HepG2 (cell line): ENCODE measurements around the gene SLTM. TPM values are rescaled to one million over a fixed set of nuclear protein-coding genes. Genes with fewer than 3 reads are reported as not detected.

Experiments used
- ATF5 ChIP-seq: sonication (generic); formaldehyde crosslinking; IDR thresholded peaks from 2 replicates; pipeline ENCODE4 v1.4.0; 2020; ENCODE audit warnings: mild to moderate bottlenecking, low read depth, missing genetic modification reagents
- FOXJ3 ChIP-seq: sonication (generic); formaldehyde crosslinking; IDR thresholded peaks from 2 replicates; pipeline ENCODE4 v1.4.0; 2020; ENCODE audit warnings: missing genetic modification reagents, mild to moderate bottlenecking, borderline replicate concordance
- MTF1 ChIP-seq: sonication (generic); formaldehyde crosslinking; IDR thresholded peaks from 2 replicates; pipeline ENCODE4 v1.5.0; 2020; ENCODE audit warnings: missing genetic modification reagents
- PRPF4 ChIP-seq: fragments of 200-400 bp; formaldehyde crosslinking; IDR thresholded peaks from 2 replicates; pipeline ENCODE4 v1.6.1; 2016; ENCODE audit warnings: low read length, low read depth; ENCODE audit not compliant: poor library complexity, severe bottlenecking
- SMYD3 ChIP-seq: sonication (generic); formaldehyde crosslinking; IDR thresholded peaks from 2 replicates; pipeline ENCODE4 v1.8.1; 2023; ENCODE audit warnings: mild to moderate bottlenecking, missing genetic modification reagents
- SSRP1 ChIP-seq: IDR thresholded peaks from 2 replicates; pipeline ENCODE4 v1.6.1; 2016; ENCODE audit warnings: control low read depth
- STAG1 ChIP-seq: sonication (generic); formaldehyde crosslinking; IDR thresholded peaks from 2 replicates; pipeline ENCODE4 v1.4.0; 2020; ENCODE audit warnings: missing genetic modification reagents
- TAF1 ChIP-seq: sonication (generic); formaldehyde crosslinking; IDR thresholded peaks from 2 replicates; pipeline ENCODE4 v1.4.0; 2020; ENCODE audit warnings: missing genetic modification reagents
- TOE1 ChIP-seq: sonication (generic); formaldehyde crosslinking; IDR thresholded peaks from 2 replicates; pipeline ENCODE4 v1.4.0; 2020; ENCODE audit warnings: mild to moderate bottlenecking, missing genetic modification reagents
- U2AF1 ChIP-seq: fragments of 200-400 bp; formaldehyde crosslinking; optimal IDR thresholded peaks from 2 replicates; pipeline ENCODE3; 2017; ENCODE audit warnings: mild to moderate bottlenecking, low read depth, low read length
- ZBTB1 ChIP-seq: sonication (generic); formaldehyde crosslinking; IDR thresholded peaks from 2 replicates; pipeline ENCODE4 v1.4.0; 2020; ENCODE audit warnings: missing genetic modification reagents, borderline replicate concordance
- ZNF20 ChIP-seq: sonication (generic); formaldehyde crosslinking; IDR thresholded peaks from 2 replicates; pipeline ENCODE4 v1.4.0; 2020; ENCODE audit warnings: mild to moderate bottlenecking, moderate library complexity, missing genetic modification reagents
- ZNF343 ChIP-seq: sonication (generic); formaldehyde crosslinking; IDR thresholded peaks from 2 replicates; pipeline ENCODE4 v1.4.0; 2020; ENCODE audit warnings: mild to moderate bottlenecking, missing genetic modification reagents
- ZNF678 ChIP-seq: sonication (generic); formaldehyde crosslinking; IDR thresholded peaks from 2 replicates; pipeline ENCODE4 v1.4.0; 2020; ENCODE audit warnings: mild to moderate bottlenecking, missing genetic modification reagents
- polyA plus RNA-seq, 8 experiments: library from polyadenylated mRNA; depleted of rRNA in 3 of 8; stranded (reverse) in 7 of 8; unstranded in 1 of 8; fragments of >200 nt; fragmentation: Illumina TruSeq in 4 of 8; extraction: Trizol in 4 of 8; gene quantifications; 2 replicates each; pipeline versions ENCODE4 v1.2.1 to v1.2.3, GENCODE V29; 2011 to 2016; ENCODE audit warnings: low read depth in 4 of 8, missing spikeins in 1 of 8, mixed read lengths in 1 of 8; ENCODE audit not compliant: insufficient read depth in 1 of 8
- total RNA-seq, 5 experiments: library from RNA; depleted of rRNA; stranded (reverse); fragments of >200 nt; fragmentation: Illumina TruSeq; extraction: Trizol; gene quantifications; 2 replicates each; pipeline ENCODE4 v1.2.3, GENCODE V29; 2016; ENCODE audit warnings: low read depth in 1 of 5
- TF ChIP-seq, protein P1 (sequence below): IDR thresholded peaks from 2 replicates; pipeline ENCODE4 v1.6.1; 2016; ENCODE audit warnings: low read depth, missing genetic modification reagents, missing compliant biosample characterization
- TF ChIP-seq, protein P2 (sequence below): sonication (generic); formaldehyde crosslinking; IDR thresholded peaks from 2 replicates; pipeline ENCODE4 v1.4.0; 2020; ENCODE audit warnings: mild to moderate bottlenecking, missing genetic modification reagents

SLTM gene
- total and polyA plus RNA-seq, 2 of the 13 experiments (the other 11 are each of a cell fraction or from before 2014, with no cell fraction given): 22.0 to 64.2 TPM

GRCh38 chr15:58933281-58934113 is at the start of gene SLTM (continued):
- TF ChIP-seq SSRP1 (CRISPR knock-in tag) (no peak), SMYD3 (no peak), TAF1 (CRISPR knock-in tag) (peak; percentile 99), ZBTB1 (0 out of 2 replicates have a peak, but pooled peaks have one; percentile 53), FOXJ3 (no peak), STAG1 (CRISPR knock-in tag) (peak; percentile 16; the same call in 1 of the 2 replicates), U2AF1 (peak; percentile 88), ZNF678 (CRISPR knock-in tag) (no peak), ZNF343 (CRISPR knock-in tag) (no peak), MTF1 (CRISPR knock-in tag) (peak; percentile 83), TOE1 (CRISPR knock-in tag) (no peak), ATF5 (no peak), ZNF20 (CRISPR knock-in tag) (0 out of 2 replicates have a peak, but pooled peaks have one; percentile 36), PRPF4 (no peak)
- TF ChIP-seq, protein P1, sequence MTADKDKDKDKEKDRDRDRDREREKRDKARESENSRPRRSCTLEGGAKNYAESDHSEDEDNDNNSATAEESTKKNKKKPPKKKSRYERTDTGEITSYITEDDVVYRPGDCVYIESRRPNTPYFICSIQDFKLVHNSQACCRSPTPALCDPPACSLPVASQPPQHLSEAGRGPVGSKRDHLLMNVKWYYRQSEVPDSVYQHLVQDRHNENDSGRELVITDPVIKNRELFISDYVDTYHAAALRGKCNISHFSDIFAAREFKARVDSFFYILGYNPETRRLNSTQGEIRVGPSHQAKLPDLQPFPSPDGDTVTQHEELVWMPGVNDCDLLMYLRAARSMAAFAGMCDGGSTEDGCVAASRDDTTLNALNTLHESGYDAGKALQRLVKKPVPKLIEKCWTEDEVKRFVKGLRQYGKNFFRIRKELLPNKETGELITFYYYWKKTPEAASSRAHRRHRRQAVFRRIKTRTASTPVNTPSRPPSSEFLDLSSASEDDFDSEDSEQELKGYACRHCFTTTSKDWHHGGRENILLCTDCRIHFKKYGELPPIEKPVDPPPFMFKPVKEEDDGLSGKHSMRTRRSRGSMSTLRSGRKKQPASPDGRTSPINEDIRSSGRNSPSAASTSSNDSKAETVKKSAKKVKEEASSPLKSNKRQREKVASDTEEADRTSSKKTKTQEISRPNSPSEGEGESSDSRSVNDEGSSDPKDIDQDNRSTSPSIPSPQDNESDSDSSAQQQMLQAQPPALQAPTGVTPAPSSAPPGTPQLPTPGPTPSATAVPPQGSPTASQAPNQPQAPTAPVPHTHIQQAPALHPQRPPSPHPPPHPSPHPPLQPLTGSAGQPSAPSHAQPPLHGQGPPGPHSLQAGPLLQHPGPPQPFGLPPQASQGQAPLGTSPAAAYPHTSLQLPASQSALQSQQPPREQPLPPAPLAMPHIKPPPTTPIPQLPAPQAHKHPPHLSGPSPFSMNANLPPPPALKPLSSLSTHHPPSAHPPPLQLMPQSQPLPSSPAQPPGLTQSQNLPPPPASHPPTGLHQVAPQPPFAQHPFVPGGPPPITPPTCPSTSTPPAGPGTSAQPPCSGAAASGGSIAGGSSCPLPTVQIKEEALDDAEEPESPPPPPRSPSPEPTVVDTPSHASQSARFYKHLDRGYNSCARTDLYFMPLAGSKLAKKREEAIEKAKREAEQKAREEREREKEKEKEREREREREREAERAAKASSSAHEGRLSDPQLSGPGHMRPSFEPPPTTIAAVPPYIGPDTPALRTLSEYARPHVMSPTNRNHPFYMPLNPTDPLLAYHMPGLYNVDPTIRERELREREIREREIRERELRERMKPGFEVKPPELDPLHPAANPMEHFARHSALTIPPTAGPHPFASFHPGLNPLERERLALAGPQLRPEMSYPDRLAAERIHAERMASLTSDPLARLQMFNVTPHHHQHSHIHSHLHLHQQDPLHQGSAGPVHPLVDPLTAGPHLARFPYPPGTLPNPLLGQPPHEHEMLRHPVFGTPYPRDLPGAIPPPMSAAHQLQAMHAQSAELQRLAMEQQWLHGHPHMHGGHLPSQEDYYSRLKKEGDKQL (CRISPR knock-in tag): peak; percentile 24; the same call in 1 of the 2 replicates
- TF ChIP-seq, protein P2, sequence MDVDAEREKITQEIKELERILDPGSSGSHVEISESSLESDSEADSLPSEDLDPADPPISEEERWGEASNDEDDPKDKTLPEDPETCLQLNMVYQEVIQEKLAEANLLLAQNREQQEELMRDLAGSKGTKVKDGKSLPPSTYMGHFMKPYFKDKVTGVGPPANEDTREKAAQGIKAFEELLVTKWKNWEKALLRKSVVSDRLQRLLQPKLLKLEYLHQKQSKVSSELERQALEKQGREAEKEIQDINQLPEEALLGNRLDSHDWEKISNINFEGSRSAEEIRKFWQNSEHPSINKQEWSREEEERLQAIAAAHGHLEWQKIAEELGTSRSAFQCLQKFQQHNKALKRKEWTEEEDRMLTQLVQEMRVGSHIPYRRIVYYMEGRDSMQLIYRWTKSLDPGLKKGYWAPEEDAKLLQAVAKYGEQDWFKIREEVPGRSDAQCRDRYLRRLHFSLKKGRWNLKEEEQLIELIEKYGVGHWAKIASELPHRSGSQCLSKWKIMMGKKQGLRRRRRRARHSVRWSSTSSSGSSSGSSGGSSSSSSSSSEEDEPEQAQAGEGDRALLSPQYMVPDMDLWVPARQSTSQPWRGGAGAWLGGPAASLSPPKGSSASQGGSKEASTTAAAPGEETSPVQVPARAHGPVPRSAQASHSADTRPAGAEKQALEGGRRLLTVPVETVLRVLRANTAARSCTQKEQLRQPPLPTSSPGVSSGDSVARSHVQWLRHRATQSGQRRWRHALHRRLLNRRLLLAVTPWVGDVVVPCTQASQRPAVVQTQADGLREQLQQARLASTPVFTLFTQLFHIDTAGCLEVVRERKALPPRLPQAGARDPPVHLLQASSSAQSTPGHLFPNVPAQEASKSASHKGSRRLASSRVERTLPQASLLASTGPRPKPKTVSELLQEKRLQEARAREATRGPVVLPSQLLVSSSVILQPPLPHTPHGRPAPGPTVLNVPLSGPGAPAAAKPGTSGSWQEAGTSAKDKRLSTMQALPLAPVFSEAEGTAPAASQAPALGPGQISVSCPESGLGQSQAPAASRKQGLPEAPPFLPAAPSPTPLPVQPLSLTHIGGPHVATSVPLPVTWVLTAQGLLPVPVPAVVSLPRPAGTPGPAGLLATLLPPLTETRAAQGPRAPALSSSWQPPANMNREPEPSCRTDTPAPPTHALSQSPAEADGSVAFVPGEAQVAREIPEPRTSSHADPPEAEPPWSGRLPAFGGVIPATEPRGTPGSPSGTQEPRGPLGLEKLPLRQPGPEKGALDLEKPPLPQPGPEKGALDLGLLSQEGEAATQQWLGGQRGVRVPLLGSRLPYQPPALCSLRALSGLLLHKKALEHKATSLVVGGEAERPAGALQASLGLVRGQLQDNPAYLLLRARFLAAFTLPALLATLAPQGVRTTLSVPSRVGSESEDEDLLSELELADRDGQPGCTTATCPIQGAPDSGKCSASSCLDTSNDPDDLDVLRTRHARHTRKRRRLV (CRISPR knock-in tag): no peak
